Mucosa of rectum (tissue), 2 donors: ENCODE results near the gene DHRS12.

Experiments used
- H3K27ac ChIP-seq, 2 donors: one replicate each; pipeline ENCODE4 v1.7.0; 2013; ENCODE audit warnings: inconsistent platforms in 2 of 2, low read depth in 2 of 2, low read length in 2 of 2
- H3K27me3 ChIP-seq, 2 donors: one replicate each; pipeline ENCODE4 v1.7.0; 2013; ENCODE audit warnings: low read length in 2 of 2; ENCODE audit not compliant: control insufficient read depth in 2 of 2, insufficient read depth in 2 of 2
- H3K36me3 ChIP-seq, 2 donors: one replicate each; pipeline ENCODE4 v1.7.0; 2013; ENCODE audit warnings: low read length in 2 of 2; ENCODE audit not compliant: control insufficient read depth in 2 of 2, insufficient read depth in 2 of 2
- H3K4me1 ChIP-seq, 2 donors: one replicate each; pipeline ENCODE4 v1.7.0; 2013; ENCODE audit warnings: low read length in 2 of 2, mild to moderate bottlenecking in 1 of 2; ENCODE audit not compliant: control insufficient read depth in 2 of 2, insufficient read depth in 2 of 2
- H3K4me3 ChIP-seq, 2 donors: one replicate each; pipeline ENCODE4 v1.7.0; 2013; ENCODE audit warnings: low read length in 2 of 2
- H3K9ac ChIP-seq, 2 donors: one replicate each; pipeline ENCODE4 v1.7.0; 2013; ENCODE audit warnings: low read length in 2 of 2, low read depth in 1 of 2, mild to moderate bottlenecking in 1 of 2
- H3K9me3 ChIP-seq, 2 donors: one replicate each; pipeline ENCODE4 v1.7.0; 2013; ENCODE audit warnings: low read length in 2 of 2; ENCODE audit not compliant: control insufficient read depth in 2 of 2
- donor health status: healthy.
- donor health status: Normal muscosa, but diverticular disease.

The DHRS12 gene

GRCh38 chr13:51839711-51840540 lies 36.0 kb upstream of the DHRS12 start:
- no peaks in the 10 kb centered on the region for H3K36me3 ChIP-seq
- H3K9ac ChIP-seq, result no peak overlapping the region
- H3K4me3 ChIP-seq, result no peak overlapping the region
- no peaks in the 10 kb centered on the region for H3K9me3 ChIP-seq
- H3K27me3 ChIP-seq, result peaks cover 0 to 2% of the 10 kb centered on the region in 2 donors
- H3K4me1 ChIP-seq, result peaks cover 0 to 1% of the 10 kb centered on the region in 2 donors
- no peak overlapping the region for H3K27ac ChIP-seq

GRCh38 chr13:51838240-51838846 lies 34.4 kb upstream of the DHRS12 start:
- Histone ChIP-seq H3K27me3 (no peaks in the 10 kb centered on the region), H3K27ac (no peak overlapping the region), H3K4me3 (no peak overlapping the region), H3K9me3 (no peaks in the 10 kb centered on the region), H3K9ac (no peak overlapping the region), H3K4me1 (no peaks in the 10 kb centered on the region), H3K36me3 (no peaks in the 10 kb centered on the region)

GRCh38 chr13:51837016-51837415 lies 33.1 kb upstream of the DHRS12 start:
- H3K9ac ChIP-seq, result no peak overlapping the region
- H3K27me3 ChIP-seq, result no peaks in the 10 kb centered on the region
- H3K4me1 ChIP-seq, result no peaks in the 10 kb centered on the region
- no peak overlapping the region for H3K27ac ChIP-seq
- H3K9me3 ChIP-seq, result no peaks in the 10 kb centered on the region
- no peak overlapping the region for H3K4me3 ChIP-seq
- H3K36me3 ChIP-seq, result no peaks in the 10 kb centered on the region

GRCh38 chr13:51834581-51835171 lies 30.7 kb upstream of the DHRS12 start:
- no peak overlapping the region for H3K4me3 ChIP-seq
- H3K9me3 ChIP-seq, result no peaks in the 10 kb centered on the region
- no peaks in the 10 kb centered on the region for H3K27me3 ChIP-seq
- H3K36me3 ChIP-seq, result no peaks in the 10 kb centered on the region
- no peak overlapping the region for H3K9ac ChIP-seq
- no peak overlapping the region for H3K27ac ChIP-seq
- no peaks in the 10 kb centered on the region for H3K4me1 ChIP-seq

- no peak overlapping the region for H3K27ac ChIP-seq
- no peak overlapping the region for H3K9ac ChIP-seq
- H3K9me3 ChIP-seq, result no peaks in the 10 kb centered on the region
- H3K36me3 ChIP-seq, result no peaks in the 10 kb centered on the region
- H3K27me3 ChIP-seq, result no peaks in the 10 kb centered on the region
- H3K4me1 ChIP-seq, result no peaks in the 10 kb centered on the region
- no peak overlapping the region for H3K4me3 ChIP-seq
These were observed 30.0 kb upstream of the DHRS12 start for GRCh38 chr13:51833980-51834379.

GRCh38 chr13:51832471-51833152 lies 28.6 kb upstream of the DHRS12 start:
- Histone ChIP-seq H3K4me1 (no peaks in the 10 kb centered on the region), H3K4me3 (no peak overlapping the region), H3K9me3 (no peaks in the 10 kb centered on the region), H3K36me3 (no peaks in the 10 kb centered on the region), H3K27me3 (no peaks in the 10 kb centered on the region), H3K27ac (no peak overlapping the region), H3K9ac (no peak overlapping the region)

GRCh38 chr13:51831519-51831918 lies 27.6 kb upstream of the DHRS12 start:
- H3K4me1 ChIP-seq, result peaks cover 0 to 3% of the 10 kb centered on the region in 2 donors
- no peak overlapping the region for H3K4me3 ChIP-seq
- no peaks in the 10 kb centered on the region for H3K27me3 ChIP-seq
- H3K27ac ChIP-seq, result no peak overlapping the region
- H3K36me3 ChIP-seq, result no peaks in the 10 kb centered on the region
- no peak overlapping the region for H3K9ac ChIP-seq
- H3K9me3 ChIP-seq, result no peaks in the 10 kb centered on the region

GRCh38 chr13:51829568-51829899 lies 25.6 kb upstream of the DHRS12 start:
- Histone ChIP-seq H3K27ac (no peak overlapping the region), H3K27me3 (no peaks in the 10 kb centered on the region), H3K9ac (no peak overlapping the region), H3K4me1 (peaks cover 0 to 4% of the 10 kb centered on the region in 2 donors), H3K9me3 (no peaks in the 10 kb centered on the region), H3K36me3 (no peaks in the 10 kb centered on the region), H3K4me3 (no peak overlapping the region)

- Histone ChIP-seq H3K4me3 (no peak overlapping the region), H3K27ac (no peak overlapping the region), H3K27me3 (no peaks in the 10 kb centered on the region), H3K9me3 (no peaks in the 10 kb centered on the region), H3K9ac (no peak overlapping the region), H3K4me1 (peaks cover 0 to 4% of the 10 kb centered on the region in 2 donors), H3K36me3 (no peaks in the 10 kb centered on the region)
These were observed 25.0 kb upstream of the DHRS12 start for GRCh38 chr13:51828730-51829567.
